K562 (cell line): ENCODE data around the gene SLC26A8. TPM values are rescaled to one million over a fixed set of nuclear protein-coding genes. Genes with fewer than 3 reads are reported as not detected.

Experiments
- BRCA1 ChIP-seq, 2 experiments: fragments of 450-650 bp in 1 of 2; sonication (generic) in 1 of 2; formaldehyde crosslinking in 1 of 2; IDR thresholded peaks; 2 replicates each; pipeline versions ENCODE4 v1.5.0 to v1.6.1; 2017 to 2020; ENCODE audit warnings: mild to moderate bottlenecking in 1 of 2, missing genetic modification reagents in 1 of 2
- DMBX1 ChIP-seq: fragments of 250-450 bp; sonication (Bioruptor Pico); IDR thresholded peaks from 2 replicates; pipeline ENCODE4 v1.8.0; 2022; ENCODE audit warnings: inconsistent platforms, mild to moderate bottlenecking, moderate library complexity, borderline replicate concordance
- ESRRB ChIP-seq: fragments of 250-450 bp; sonication (Bioruptor Pico); IDR thresholded peaks from 2 replicates; pipeline ENCODE4 v1.5.0; 2020; ENCODE audit warnings: mild to moderate bottlenecking, moderate library complexity, borderline replicate concordance
- EZH2 ChIP-seq: IDR thresholded peaks from 2 replicates; pipeline ENCODE4 v1.6.1; 2012; ENCODE audit warnings: low read depth, mild to moderate bottlenecking, inconsistent platforms, low read length, borderline replicate concordance
- GABPA ChIP-seq: fragments of 200-800 bp; sonication (Bioruptor generic); conservative IDR thresholded peaks from 2 replicates; pipeline ENCODE4 v1.6.1; 2016; ENCODE audit warnings: low read depth, missing genetic modification characterization, missing compliant biosample characterization
- HNRNPUL1 ChIP-seq: fragments of 200-400 bp; formaldehyde crosslinking; IDR thresholded peaks from 2 replicates; pipeline ENCODE4 v1.6.1; 2017; ENCODE audit warnings: low read length
- KDM4B ChIP-seq, 2 experiments: fragments of 450-650 bp in 1 of 2; sonication (generic) in 1 of 2; IDR thresholded peaks; 2 replicates each; pipeline ENCODE4 v1.6.1; 2016 to 2017; ENCODE audit warnings: borderline replicate concordance in 2 of 2, antibody characterized with exemption in 1 of 2, low read depth in 1 of 2, mild to moderate bottlenecking in 1 of 2
- NFE2L1 ChIP-seq: fragments of 450-650 bp; IDR thresholded peaks from 2 replicates; pipeline ENCODE4 v1.6.1; 2016; ENCODE audit warnings: missing genetic modification characterization, low read depth, mild to moderate bottlenecking, missing compliant biosample characterization, moderate library complexity, borderline replicate concordance
- NFIX ChIP-seq: fragments of 250-450 bp; sonication (Bioruptor Pico); IDR thresholded peaks from 2 replicates; pipeline ENCODE4 v1.4.0; 2020; ENCODE audit warnings: low read depth, mild to moderate bottlenecking, moderate library complexity
- NR2C1 ChIP-seq, 2 experiments: fragments of 450-650 bp; IDR thresholded peaks; 2 replicates each; pipeline ENCODE4 v1.6.1; 2017; ENCODE audit warnings: mild to moderate bottlenecking in 2 of 2, antibody characterized with exemption in 1 of 2, inconsistent platforms in 1 of 2, missing compliant biosample characterization in 1 of 2, missing genetic modification characterization in 1 of 2
- PCBP1 ChIP-seq: fragments of 200-400 bp; formaldehyde crosslinking; IDR thresholded peaks from 2 replicates; pipeline ENCODE4 v1.6.1; 2018; ENCODE audit warnings: mild to moderate bottlenecking, low read depth, low read length; ENCODE audit not compliant: poor library complexity, severe bottlenecking
- PRDM10 ChIP-seq: fragments of 450-650 bp; IDR thresholded peaks from 2 replicates; pipeline ENCODE4 v1.6.1; 2018; ENCODE audit not compliant: partially characterized antibody
- PTBP1 ChIP-seq: fragments of 200-400 bp; formaldehyde crosslinking; IDR thresholded peaks from 2 replicates; pipeline ENCODE4 v1.6.1; 2017; ENCODE audit warnings: low read depth, low read length
- PYGO2 ChIP-seq: fragments of 450-650 bp; IDR thresholded peaks from 2 replicates; pipeline ENCODE4 v1.6.1; 2016; ENCODE audit warnings: mild to moderate bottlenecking, missing genetic modification characterization, moderate library complexity, missing compliant biosample characterization
- RBM34 ChIP-seq: fragments of 200-400 bp; formaldehyde crosslinking; IDR thresholded peaks from 2 replicates; pipeline ENCODE4 v1.6.1; 2018; ENCODE audit warnings: low read length, borderline replicate concordance; ENCODE audit not compliant: insufficient read depth
- SIX5 ChIP-seq, 2 experiments: IDR thresholded peaks; 2 replicates each; pipeline ENCODE4 v1.6.1; 2011; ENCODE audit warnings: low read length in 2 of 2, borderline replicate concordance in 1 of 2, low read depth in 1 of 2, mild to moderate bottlenecking in 1 of 2, moderate library complexity in 1 of 2; ENCODE audit not compliant: insufficient read depth in 1 of 2
- TCFL5 ChIP-seq: fragments of 250-450 bp; sonication (Bioruptor Pico); conservative IDR thresholded peaks from 2 replicates; pipeline ENCODE4 v1.6.1; 2021; ENCODE audit warnings: mild to moderate bottlenecking, moderate library complexity, matching md5 sums
- ZBTB9 ChIP-seq: fragments of 450-650 bp; formaldehyde crosslinking; IDR thresholded peaks from 2 replicates; pipeline ENCODE4 v1.4.0; 2020; ENCODE audit warnings: mild to moderate bottlenecking, moderate library complexity
- ZFP30 ChIP-seq: fragments of 250-450 bp; sonication (Bioruptor Pico); IDR thresholded peaks from 2 replicates; pipeline ENCODE4 v1.8.0; 2022; ENCODE audit warnings: moderate library complexity, mild to moderate bottlenecking, inconsistent platforms, borderline replicate concordance
- ZKSCAN1 ChIP-seq: fragments of 150-350 bp; IDR thresholded peaks from 2 replicates; pipeline ENCODE4 v1.6.1; 2016; ENCODE audit warnings: low read depth, low read length
- ZNF197 ChIP-seq: fragments of 200-800 bp; sonication (Bioruptor generic); IDR thresholded peaks from 2 replicates; pipeline ENCODE4 v1.6.1; 2016; ENCODE audit warnings: low read depth, missing genetic modification characterization, missing compliant biosample characterization
- ZNF431 ChIP-seq: sonication (generic); formaldehyde crosslinking; IDR thresholded peaks from 2 replicates; pipeline ENCODE4 v1.8.0; 2022; ENCODE audit warnings: mild to moderate bottlenecking, missing genetic modification reagents
- polyA plus RNA-seq, 8 experiments: library from polyadenylated mRNA; depleted of rRNA in 4 of 8; stranded (reverse) in 5 of 8; unstranded in 3 of 8; fragments of >200 nt; fragmentation: Nextera tagmentation in 2 of 8; fragmentation: Illumina TruSeq in 1 of 8; extraction: Ambion mirVana in 2 of 8; extraction: Trizol in 1 of 8; gene quantifications; 2 replicates each; pipeline versions ENCODE4 v1.2.1 to v1.2.3, GENCODE V29; 2011 to 2014; ENCODE audit warnings: inconsistent platforms in 1 of 8, missing spikeins in 1 of 8
- total RNA-seq, 7 experiments: library from RNA; depleted of rRNA in 6 of 7; stranded (reverse); fragments of >200 nt in 6 of 7; fragmentation: Illumina TruSeq in 2 of 7; extraction: Trizol in 2 of 7; gene quantifications; 2 replicates each; pipeline versions ENCODE4 v1.2.1 to v1.2.3, GENCODE V29; 2011 to 2021; ENCODE audit warnings: low replicate concordance in 1 of 7

SLC26A8 gene
- total and polyA plus RNA-seq, 9 of the 15 experiments (the other 6 are each of a cell fraction or from before 2014, with no cell fraction given): not detected

- peak; percentile 17 for TF ChIP-seq PRDM10
- TF ChIP-seq NFIX (CRISPR knock-in tag): no peak
- TF ChIP-seq ZNF431 (CRISPR knock-in tag): no peak
- no peak for TF ChIP-seq ZFP30
- peak; percentile 54; the same call in 1 of the 2 replicates for TF ChIP-seq NR2C1 (IDR thresholded peaks at IDR 0.05)
- TF ChIP-seq NR2C1 (tag; IDR thresholded peaks at IDR 0.05): peak; percentile 67
- no peak for TF ChIP-seq PCBP1
- no peak for TF ChIP-seq ZBTB9
- peak; percentile 72 for TF ChIP-seq NFE2L1 (tag)
- peak; percentile 6; the same call in 1 of the 2 replicates for TF ChIP-seq DMBX1
- no peak for TF ChIP-seq KDM4B (IDR thresholded peaks at IDR 0.05; ENCODE audit: borderline replicate concordance in 2 of 2, low read depth in 1 of 2)
- TF ChIP-seq RBM34: no peak
- no peak for TF ChIP-seq ZNF197 (CRISPR knock-in tag)
- TF ChIP-seq ESRRB (CRISPR knock-in tag): no peak
- no peak for TF ChIP-seq HNRNPUL1
- TF ChIP-seq EZH2: no peak
- no peak for TF ChIP-seq SIX5 (IDR thresholded peaks at IDR 0.05; ENCODE audit: borderline replicate concordance in 1 of 2, insufficient read depth in 1 of 2, low read depth in 1 of 2, low read length in 2 of 2)
- TF ChIP-seq PTBP1: no peak
- TF ChIP-seq GABPA: no peak
- no peak for TF ChIP-seq ZKSCAN1
- no peak for TF ChIP-seq BRCA1 (IDR thresholded peaks at IDR 0.05)
- no peak for TF ChIP-seq BRCA1 (CRISPR knock-in tag; IDR thresholded peaks at IDR 0.05)
- TF ChIP-seq TCFL5 (CRISPR knock-in tag): no peak
- TF ChIP-seq PYGO2: no peak
Observed at GRCh38 chr6:35973670-35974222, 50.7 kb downstream of the SLC26A8 start (continued).
